Measurements from ENCODE around the gene KYAT1. TPM values are rescaled to one million over a fixed set of nuclear protein-coding genes. Genes with fewer than 3 reads are reported as not detected.
"Not testable (repeated sequence)": the region's sequence is repeated elsewhere in the genome, so short reads cannot be mapped to it uniquely, and the experiment has no call there.

The KYAT1 gene
- total and polyA plus RNA-seq, 2 donors from 2014 or later, result 5.1 to 17.0 TPM

- H3K36me3 ChIP-seq (ENCODE audit: control insufficient read depth in 2 of 3, insufficient read depth in 3 of 3, low read length in 3 of 3); H3K9ac ChIP-seq (ENCODE audit: low read length in 3 of 3); H3K4me1 ChIP-seq (ENCODE audit: control insufficient read depth in 2 of 3, insufficient read depth in 2 of 3, low read depth in 1 of 3, low read length in 3 of 3); H3K4me3 ChIP-seq (ENCODE audit: low read length in 3 of 3); H3K27me3 ChIP-seq (ENCODE audit: control insufficient read depth, insufficient read depth, low read length); H3K27ac ChIP-seq (ENCODE audit: low read depth in 2 of 2, low read length in 2 of 2); intact Hi-C loops (cut with DNase I); H3K9me3 ChIP-seq (ENCODE audit: control insufficient read depth in 2 of 3, insufficient read depth in 1 of 3, low read length in 3 of 3); FAIRE-seq: not testable (repeated sequence)
- DNase-seq, result peak in 3 of 5 donors; percentile 37 to 42 (median 41)
- TF ChIP-seq CTCF (IDR thresholded peaks at IDR 0.05; ENCODE audit: borderline replicate concordance, extremely low read depth, insufficient read depth), result peak; percentile 64
These were observed 29.8 kb downstream of the KYAT1 start for GRCh38 chr9:128851779-128852600.

- H3K4me3 ChIP-seq (ENCODE audit: low read length in 3 of 3); DNase-seq; FAIRE-seq; H3K36me3 ChIP-seq (ENCODE audit: control insufficient read depth in 2 of 3, insufficient read depth in 3 of 3, low read length in 3 of 3); intact Hi-C loops (cut with DNase I); H3K27ac ChIP-seq (ENCODE audit: low read depth in 2 of 2, low read length in 2 of 2); H3K27me3 ChIP-seq (ENCODE audit: control insufficient read depth, insufficient read depth, low read length); H3K4me1 ChIP-seq (ENCODE audit: control insufficient read depth in 2 of 3, insufficient read depth in 2 of 3, low read depth in 1 of 3, low read length in 3 of 3); H3K9me3 ChIP-seq (ENCODE audit: control insufficient read depth in 2 of 3, insufficient read depth in 1 of 3, low read length in 3 of 3); H3K9ac ChIP-seq (ENCODE audit: low read length in 3 of 3): not testable (repeated sequence)
These were observed 30.7 kb downstream of the KYAT1 start for GRCh38 chr9:128851024-128851423.

GRCh38 chr9:128847803-128848202, 33.9 kb downstream of the KYAT1 start:
- H3K27me3 ChIP-seq (ENCODE audit: control insufficient read depth, insufficient read depth, low read length), result no peaks in the 10 kb centered on the region
- intact Hi-C loops (cut with DNase I), result no loop called here
- no peak overlapping the region for H3K27ac ChIP-seq (ENCODE audit: low read depth in 2 of 2, low read length in 2 of 2)
- FAIRE-seq (no peak), DNase-seq (no peak)
- no peaks in the 10 kb centered on the region for H3K36me3 ChIP-seq (ENCODE audit: control insufficient read depth in 2 of 3, insufficient read depth in 3 of 3, low read length in 3 of 3)
- H3K4me1 ChIP-seq (ENCODE audit: control insufficient read depth in 2 of 3, insufficient read depth in 2 of 3, low read depth in 1 of 3, low read length in 3 of 3), result peaks cover 0 to 5% (median 0%) of the 10 kb centered on the region in 3 donors
- no peak for TF ChIP-seq CTCF (IDR thresholded peaks at IDR 0.05; ENCODE audit: borderline replicate concordance, extremely low read depth, insufficient read depth)
- no peak overlapping the region for H3K9ac ChIP-seq (ENCODE audit: low read length in 3 of 3)
- H3K9me3 ChIP-seq (ENCODE audit: control insufficient read depth in 2 of 3, insufficient read depth in 1 of 3, low read length in 3 of 3), result peaks cover 0 to 4% (median 0%) of the 10 kb centered on the region in 3 donors
- no peak overlapping the region for H3K4me3 ChIP-seq (ENCODE audit: low read length in 3 of 3)

- no peaks in the 10 kb centered on the region for H3K27me3 ChIP-seq (ENCODE audit: control insufficient read depth, insufficient read depth, low read length)
- peaks cover 0 to 5% (median 0%) of the 10 kb centered on the region in 3 donors for H3K4me1 ChIP-seq (ENCODE audit: control insufficient read depth in 2 of 3, insufficient read depth in 2 of 3, low read depth in 1 of 3, low read length in 3 of 3)
- no peak for TF ChIP-seq CTCF (IDR thresholded peaks at IDR 0.05; ENCODE audit: borderline replicate concordance, extremely low read depth, insufficient read depth)
- intact Hi-C loops (cut with DNase I), result no loop called here
- H3K4me3 ChIP-seq (ENCODE audit: low read length in 3 of 3), result no peak overlapping the region
- H3K9me3 ChIP-seq (ENCODE audit: control insufficient read depth in 2 of 3, insufficient read depth in 1 of 3, low read length in 3 of 3), result peaks cover 0 to 4% (median 0%) of the 10 kb centered on the region in 3 donors
- peaks cover 0 to 5% (median 0%) of the 10 kb centered on the region in 3 donors for H3K36me3 ChIP-seq (ENCODE audit: control insufficient read depth in 2 of 3, insufficient read depth in 3 of 3, low read length in 3 of 3)
- no peak overlapping the region for H3K27ac ChIP-seq (ENCODE audit: low read depth in 2 of 2, low read length in 2 of 2)
- DNase-seq, result peak in 1 of 5 donors; percentile 15
- no peak overlapping the region for H3K9ac ChIP-seq (ENCODE audit: low read length in 3 of 3)
- no peak for FAIRE-seq
These were observed 35.1 kb downstream of the KYAT1 start for GRCh38 chr9:128846680-128847030.
